ENCODE data around the gene CFAP141.

CFAP141 gene

GRCh38 chr1:154178911-154179811, 27.0 kb downstream of the CFAP141 start (continued):
- TF ChIP-seq ZNF26 (tag by site-specific recombination; IDR thresholded peaks at IDR 0.05) (no peak), ZNF843 (tag by site-specific recombination; IDR thresholded peaks at IDR 0.05) (no peak), ZNF350 (tag by site-specific recombination; IDR thresholded peaks at IDR 0.05) (no peak)

- peaks cover 16 to 58% of the 10 kb centered on the region in 2 experiments; a peak in 2 of 3 replicates for H3K36me3 ChIP-seq (ENCODE audit: control insufficient read depth in 2 of 2, insufficient read depth in 1 of 2, low read length in 2 of 2)
- H3K4me3 ChIP-seq (ENCODE audit: low read depth, low read length), result no peak overlapping the region
- TF ChIP-seq EGR2 (tag by site-specific recombination; IDR thresholded peaks at IDR 0.05; ENCODE audit: low read depth) (no peak), REPIN1 (tag by site-specific recombination; IDR thresholded peaks at IDR 0.05; ENCODE audit: low read depth) (no peak), PRDM10 (tag by site-specific recombination; IDR thresholded peaks at IDR 0.05) (peak; percentile 86), ZNF223 (tag by site-specific recombination; IDR thresholded peaks at IDR 0.05) (no peak), ZNF76 (tag by site-specific recombination; IDR thresholded peaks at IDR 0.05; ENCODE audit: borderline replicate concordance, low read depth) (no peak), ZNF112 (tag by site-specific recombination; IDR thresholded peaks at IDR 0.05) (no peak), OSR2 (tag by site-specific recombination; IDR thresholded peaks at IDR 0.05) (no peak)
- H3K9me3 ChIP-seq (ENCODE audit: control insufficient read depth, insufficient read depth, low read depth, low read length), result no peaks in the 10 kb centered on the region
- POLR2A ChIA-PET, result interaction anchor here (1.0 to 1.6 kb wide), 2 partner anchors 187 to 200 kb away, joined by 3 to 4 read pairs; partner anchors contain the start of genes JTB and RPS27
- H3K4me1 ChIP-seq (ENCODE audit: control insufficient read depth, insufficient read depth, low read length), result peaks cover 24% of the 10 kb centered on the region
- H3K27ac ChIP-seq (ENCODE audit: extremely low read depth, low read depth, low read length), result 0 out of 2 replicates have a peak overlapping the region, but pooled peaks have one; percentile 1
- CTCF ChIA-PET, result interaction anchor here (0.7 to 2.0 kb wide), 3 partner anchors 32 to 157 kb away, joined by 3 to 7 read pairs (median 5); no protein-coding TSS in a partner anchor
Measured at GRCh38 chr1:154178013-154178412, 28.1 kb downstream of the CFAP141 start.

- peaks cover 26 to 75% of the 10 kb centered on the region in 2 experiments for H3K36me3 ChIP-seq (ENCODE audit: control insufficient read depth in 2 of 2, insufficient read depth in 1 of 2, low read length in 2 of 2)
- no peak overlapping the region for H3K27ac ChIP-seq (ENCODE audit: extremely low read depth, low read depth, low read length)
- TF ChIP-seq KLF1 (tag by site-specific recombination; IDR thresholded peaks at IDR 0.05) (0 out of 2 replicates have a peak, but pooled peaks have one; percentile 42), ZSCAN30 (tag by site-specific recombination; IDR thresholded peaks at IDR 0.05) (no peak)
- no peak overlapping the region for H3K4me3 ChIP-seq (ENCODE audit: low read depth, low read length)
- POLR2A ChIA-PET, result interaction anchor here (1.3 kb wide), 1 partner anchor 186 kb away, joined by 3 read pairs; the partner anchor contains the start of gene RPS27
- H3K9me3 ChIP-seq (ENCODE audit: control insufficient read depth, insufficient read depth, low read depth, low read length), result no peaks in the 10 kb centered on the region
- peaks cover 24% of the 10 kb centered on the region for H3K4me1 ChIP-seq (ENCODE audit: control insufficient read depth, insufficient read depth, low read length)
- CTCF ChIA-PET, result interaction anchor here (0.5 to 1.6 kb wide), 2 partner anchors 31 to 550 kb away, joined by 3 to 5 read pairs; no protein-coding TSS in a partner anchor
Measured at GRCh38 chr1:154176337-154176736, 29.8 kb downstream of the CFAP141 start.

- TF ChIP-seq ZBTB17 (tag by site-specific recombination; IDR thresholded peaks at IDR 0.05), result no peak
- no peak for TF ChIP-seq ELK4 (IDR thresholded peaks at IDR 0.05; ENCODE audit: borderline replicate concordance, low read depth, low read length)
- TF ChIP-seq GLI4 (tag by site-specific recombination; IDR thresholded peaks at IDR 0.05), result no peak
- TF ChIP-seq ZFP3 (tag by site-specific recombination; IDR thresholded peaks at IDR 0.05; ENCODE audit: low read depth), result no peak
- TF ChIP-seq ZNF292 (tag by site-specific recombination; IDR thresholded peaks at IDR 0.05; ENCODE audit: borderline replicate concordance, low read depth), result no peak
- TF ChIP-seq ZNF121 (tag by site-specific recombination; IDR thresholded peaks at IDR 0.05), result no peak
- CTCF ChIA-PET, result no interaction called here
- Histone ChIP-seq H3K27ac (ENCODE audit: extremely low read depth, low read depth, low read length) (no peak overlapping the region), H3K4me1 (ENCODE audit: control insufficient read depth, insufficient read depth, low read length) (peaks cover 15% of the 10 kb centered on the region), H3K4me3 (ENCODE audit: low read depth, low read length) (no peak overlapping the region), H3K9me3 (ENCODE audit: control insufficient read depth, insufficient read depth, low read depth, low read length) (no peaks in the 10 kb centered on the region), H3K36me3 (ENCODE audit: control insufficient read depth in 2 of 2, insufficient read depth in 1 of 2, low read length in 2 of 2) (peaks cover 34 to 86% of the 10 kb centered on the region in 2 experiments)
- POLR2A ChIA-PET, result interaction anchor here (1.2 kb wide), 1 partner anchor 39 kb away, joined by 3 read pairs; no protein-coding TSS in a partner anchor
Measured at GRCh38 chr1:154174654-154175053, 31.5 kb downstream of the CFAP141 start.
